CD4-positive, alpha-beta T cell treated with Interleukin-15 for 1 hour (primary cell): ENCODE measurements around the gene TUBGCP5.
"Not testable (repeated sequence)": the region's sequence is repeated elsewhere in the genome, so short reads cannot be mapped to it uniquely, and the experiment has no call there.

ENCODE experiments used
- DNase-seq: peaks from one replicate; pipeline ENCODE4 v3.0.0-alpha.2; 2020

TUBGCP5 gene

DNA sequence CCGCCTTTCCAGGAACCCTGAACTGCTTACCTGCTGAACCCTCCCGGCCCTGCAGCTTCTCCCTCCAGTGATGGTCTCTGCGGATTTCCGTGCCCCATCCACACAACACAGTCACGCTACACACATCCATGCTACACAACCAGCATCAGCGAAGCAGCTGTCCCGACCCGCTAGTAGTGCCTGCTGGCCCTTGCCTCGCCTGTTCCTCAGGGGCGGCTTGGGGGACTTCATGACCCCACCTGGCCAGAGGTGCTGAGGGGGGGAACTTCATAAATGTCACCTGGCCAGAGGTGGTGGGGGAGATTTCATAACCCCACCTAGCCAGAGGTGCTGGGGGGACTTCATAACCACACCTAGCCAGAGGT, 530 bp upstream of the TUBGCP5 start:
- no peak for DNase-seq

DNA sequence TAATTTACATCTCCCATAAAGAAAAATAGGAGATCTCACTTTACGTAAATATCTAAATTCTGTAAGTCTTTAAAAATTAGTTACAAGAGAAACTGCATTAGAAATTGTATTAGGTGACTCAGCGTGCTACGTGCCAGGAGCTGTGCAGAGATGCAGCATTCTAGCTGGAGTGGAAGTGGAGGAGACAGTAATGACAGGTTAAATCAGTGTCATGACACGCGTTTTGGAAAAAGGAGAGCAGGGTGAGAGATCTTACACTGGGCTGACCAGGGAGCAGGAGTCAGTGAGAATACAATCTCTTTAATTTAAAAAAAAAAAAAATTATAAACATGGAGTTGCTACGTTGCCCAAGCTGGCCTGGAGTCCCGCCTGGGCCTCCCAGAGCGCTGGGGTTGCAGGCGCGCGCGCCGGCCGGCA, 635 bp downstream of the TUBGCP5 start:
- no peak for DNase-seq

DNA sequence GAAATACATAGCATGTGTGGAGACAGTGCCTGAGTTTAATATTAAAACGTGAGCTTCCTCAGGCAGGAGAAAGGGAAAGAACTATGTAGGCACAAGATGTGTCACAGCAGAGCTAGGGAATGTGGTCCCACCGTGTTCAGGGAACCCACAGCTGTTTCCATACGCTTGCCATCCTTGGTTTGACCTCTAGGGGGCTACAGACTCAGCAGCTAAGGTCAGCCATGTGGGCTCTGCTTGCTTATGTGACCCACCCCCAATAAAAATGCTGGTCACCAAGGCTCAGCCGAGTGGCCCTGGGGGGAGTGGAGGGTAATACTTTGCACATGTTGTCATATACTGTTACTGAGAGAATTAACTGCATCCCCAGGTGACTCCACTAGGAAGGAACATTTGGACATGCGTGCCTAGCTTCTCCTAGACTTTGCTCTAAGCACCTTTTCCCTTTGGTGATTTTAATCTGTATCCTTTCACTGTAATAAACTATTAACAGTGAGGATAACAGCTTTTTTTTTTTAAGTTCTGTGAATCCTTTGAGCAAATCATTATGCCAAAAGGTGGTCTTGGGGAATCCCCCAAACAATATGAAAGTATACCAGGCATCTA, 3.3 kb downstream of the TUBGCP5 start:
- DNase-seq, result no peak

DNA sequence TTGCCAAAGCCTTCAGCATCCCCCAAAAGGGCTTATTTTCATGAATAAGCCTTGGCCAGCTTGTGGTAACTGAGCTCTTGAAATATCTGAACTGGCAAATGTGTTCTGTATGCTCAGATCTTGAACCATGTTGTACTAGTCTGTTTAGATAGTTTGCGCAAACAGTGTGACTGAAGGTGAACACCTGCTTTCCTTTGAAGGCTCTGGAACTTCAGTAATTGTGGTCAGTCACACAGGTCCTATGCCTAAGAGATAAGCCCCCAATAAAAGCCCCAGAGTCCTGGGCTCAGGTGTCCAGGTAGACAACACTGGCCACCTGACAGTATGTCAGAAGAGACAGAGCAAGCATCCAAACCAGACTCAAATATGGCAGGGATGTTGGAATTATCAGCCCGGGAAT, 5.4 kb downstream of the TUBGCP5 start:
- no peak for DNase-seq

DNA sequence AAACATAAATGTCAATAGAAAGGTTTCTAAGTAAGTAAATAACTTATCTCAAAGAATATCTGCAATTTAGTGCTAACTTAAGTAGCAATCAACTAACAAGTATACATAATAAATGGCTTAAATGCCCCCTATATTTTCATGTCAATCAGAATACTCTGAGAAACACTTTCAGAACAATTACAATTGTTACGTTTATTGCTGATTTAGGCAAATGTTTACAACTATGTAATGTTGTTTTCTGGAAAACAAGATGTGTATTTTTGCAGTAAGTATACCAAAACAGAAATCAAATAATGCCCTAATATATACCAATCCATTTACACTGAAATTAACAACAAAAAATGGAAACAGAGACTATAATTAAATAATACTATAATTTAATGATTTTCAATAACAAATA, 13.2 kb downstream of the TUBGCP5 start:
- no peak for DNase-seq

DNA sequence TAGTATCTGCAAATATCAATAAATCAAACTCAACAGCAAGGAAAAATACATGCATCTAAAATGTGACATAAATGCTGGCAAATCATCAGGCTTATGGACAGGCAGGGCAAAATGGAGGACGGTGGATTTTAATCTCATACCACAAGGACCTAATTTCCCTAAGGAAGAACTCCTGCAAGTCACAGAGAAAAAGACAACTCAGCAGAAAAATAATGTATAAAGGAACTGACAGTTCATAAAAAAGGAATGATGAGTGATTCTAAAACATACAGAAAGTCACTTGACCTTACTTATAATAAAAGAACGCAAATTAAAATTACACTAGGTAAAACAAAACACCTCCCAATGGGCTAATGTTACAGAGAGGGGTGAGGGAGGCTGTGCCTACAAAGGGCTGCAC, 17.2 kb downstream of the TUBGCP5 start:
- DNase-seq, result no peak

DNA sequence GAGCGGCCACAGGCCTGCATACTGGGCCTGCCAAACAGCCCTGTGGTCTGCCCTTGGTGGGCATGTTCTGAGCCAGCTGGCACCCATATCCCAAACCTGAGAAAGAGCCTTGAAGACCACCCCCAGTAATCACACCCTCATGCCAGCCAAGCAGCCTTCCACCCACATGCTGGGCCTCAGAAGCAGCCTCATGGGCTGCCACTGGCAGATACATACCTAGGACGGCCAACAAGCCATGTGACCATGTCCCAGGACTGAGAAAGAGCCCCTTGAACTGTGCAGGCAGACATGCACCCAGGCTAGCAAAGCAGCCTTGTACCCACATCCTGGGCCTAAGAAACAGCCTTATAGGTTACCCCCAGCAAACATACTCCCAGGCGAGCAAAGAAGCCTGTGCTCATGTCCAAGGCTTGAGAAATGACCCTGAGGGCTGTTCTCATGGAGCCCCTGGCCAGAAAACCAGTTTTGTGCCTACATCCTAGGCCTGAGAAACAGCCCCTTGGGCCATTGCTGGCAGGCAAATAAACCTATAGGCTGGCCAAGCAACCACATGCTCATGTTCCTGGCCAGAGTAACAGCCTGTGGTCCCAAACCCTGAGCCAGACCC, 24.9 kb downstream of the TUBGCP5 start:
- DNase-seq, result no peak

DNA sequence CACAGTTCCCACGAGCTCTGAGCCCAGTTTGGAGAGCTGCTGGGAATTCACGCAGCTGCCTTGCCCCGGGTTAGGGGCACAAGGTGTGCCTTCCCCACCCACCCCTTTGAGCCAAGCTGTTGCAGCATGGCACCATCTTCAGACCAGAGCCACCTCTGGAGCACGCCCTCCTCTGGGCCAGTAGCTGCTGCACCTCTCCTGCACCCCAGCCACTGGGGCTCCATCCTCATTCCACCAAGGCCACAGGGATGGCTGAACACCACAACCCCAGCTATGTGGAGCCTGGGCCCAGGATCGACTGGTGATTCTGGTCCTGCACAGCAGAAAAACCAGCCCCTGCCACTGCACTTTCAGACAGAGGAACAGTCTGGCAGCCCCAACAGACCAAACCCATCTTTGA, 25.7 kb downstream of the TUBGCP5 start:
- no peak for DNase-seq

DNA sequence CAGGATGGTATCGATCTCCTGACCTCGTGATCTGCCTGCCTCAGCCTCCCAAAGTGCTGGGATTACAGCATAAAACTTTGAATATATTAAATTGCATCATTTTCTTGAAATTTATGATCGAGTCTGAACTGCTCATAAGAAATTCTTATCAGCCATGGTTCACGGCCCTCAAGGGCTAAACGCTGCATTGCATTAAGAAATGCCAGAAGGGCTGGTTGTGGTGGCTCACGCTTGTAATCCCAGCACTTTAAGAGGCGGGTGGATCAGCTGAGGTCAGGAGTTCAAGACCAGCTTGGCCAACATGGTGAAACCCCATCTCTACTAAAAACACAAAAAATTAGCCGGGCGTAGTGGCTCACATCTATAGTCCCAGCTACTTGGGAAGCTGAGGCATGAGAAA, 26.8 kb downstream of the TUBGCP5 start:
- DNase-seq, result not testable (repeated sequence)

DNA sequence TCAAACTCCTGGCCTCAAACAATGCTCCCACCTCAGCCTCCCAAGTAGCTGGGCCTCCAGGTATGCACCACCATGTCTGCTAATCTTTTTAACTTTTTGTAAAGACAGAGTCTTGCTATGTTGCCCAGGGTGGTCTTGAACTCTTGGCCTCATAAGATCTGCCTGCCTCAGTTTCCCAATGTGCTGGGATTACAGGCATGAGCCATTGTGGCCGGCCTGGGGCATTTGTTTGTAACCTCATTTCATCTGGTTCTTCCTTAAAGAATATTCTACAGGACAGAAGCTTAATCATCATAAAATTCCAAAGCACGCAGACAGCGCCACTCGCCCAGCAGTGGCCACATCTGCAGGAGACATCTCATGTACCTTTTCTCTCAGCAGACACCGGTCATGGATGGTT, 35.6 kb downstream of the TUBGCP5 start:
- DNase-seq, result no peak

DNA sequence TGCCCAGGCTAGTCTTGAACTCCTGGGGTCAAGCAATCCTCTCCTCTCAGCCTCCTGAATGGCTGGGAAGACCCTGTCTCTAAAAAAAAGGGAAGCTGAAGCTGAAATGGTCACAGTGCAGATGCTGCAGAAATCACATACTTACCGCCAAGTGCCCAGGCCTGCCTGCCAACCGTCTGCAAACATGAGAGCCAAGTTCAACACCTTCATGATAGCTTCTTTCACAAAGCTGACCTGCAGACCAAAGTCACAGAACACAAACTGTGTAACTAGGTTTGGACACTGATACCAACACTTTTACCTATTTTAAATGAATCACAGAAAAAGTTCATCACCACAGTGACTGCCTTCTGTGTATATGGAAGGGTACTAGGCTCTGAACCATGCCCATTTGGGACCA, 36.4 kb downstream of the TUBGCP5 start:
- no peak for DNase-seq

DNA sequence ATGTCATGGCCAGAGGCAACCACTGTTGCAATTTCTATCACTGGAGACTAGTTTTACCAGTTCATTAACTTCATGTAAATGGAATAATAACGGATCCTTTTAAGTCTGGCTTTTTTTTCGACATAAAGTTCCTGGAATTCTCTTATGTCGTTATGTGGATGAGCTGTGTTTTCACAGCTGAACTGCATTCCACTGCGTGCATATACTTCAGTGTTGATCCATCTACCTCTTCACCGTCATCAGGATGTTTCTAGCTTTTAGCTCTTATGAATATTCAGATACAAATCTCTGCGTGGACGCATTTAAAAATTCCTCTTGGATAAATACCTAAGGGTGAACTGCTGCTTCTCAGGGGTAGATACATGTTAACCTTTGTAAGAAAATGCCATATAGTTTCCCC, 43.6 kb downstream of the TUBGCP5 start:
- DNase-seq, result no peak

DNA sequence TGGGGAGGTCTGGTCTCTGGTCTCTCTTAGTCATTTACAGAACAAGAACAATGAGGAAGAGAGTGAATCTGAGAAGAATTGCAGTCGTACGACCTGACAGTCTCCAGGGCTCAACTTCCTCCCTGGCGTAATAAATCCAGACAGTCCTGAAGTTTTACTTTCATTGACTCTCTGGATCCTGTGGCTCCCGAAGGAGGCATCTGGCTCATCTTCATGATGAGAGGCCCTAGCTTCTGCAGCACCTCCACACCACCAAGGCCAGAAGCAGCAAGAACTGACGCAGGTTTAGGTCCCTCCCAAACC, 47.4 kb downstream of the TUBGCP5 start:
- no peak for DNase-seq

DNA sequence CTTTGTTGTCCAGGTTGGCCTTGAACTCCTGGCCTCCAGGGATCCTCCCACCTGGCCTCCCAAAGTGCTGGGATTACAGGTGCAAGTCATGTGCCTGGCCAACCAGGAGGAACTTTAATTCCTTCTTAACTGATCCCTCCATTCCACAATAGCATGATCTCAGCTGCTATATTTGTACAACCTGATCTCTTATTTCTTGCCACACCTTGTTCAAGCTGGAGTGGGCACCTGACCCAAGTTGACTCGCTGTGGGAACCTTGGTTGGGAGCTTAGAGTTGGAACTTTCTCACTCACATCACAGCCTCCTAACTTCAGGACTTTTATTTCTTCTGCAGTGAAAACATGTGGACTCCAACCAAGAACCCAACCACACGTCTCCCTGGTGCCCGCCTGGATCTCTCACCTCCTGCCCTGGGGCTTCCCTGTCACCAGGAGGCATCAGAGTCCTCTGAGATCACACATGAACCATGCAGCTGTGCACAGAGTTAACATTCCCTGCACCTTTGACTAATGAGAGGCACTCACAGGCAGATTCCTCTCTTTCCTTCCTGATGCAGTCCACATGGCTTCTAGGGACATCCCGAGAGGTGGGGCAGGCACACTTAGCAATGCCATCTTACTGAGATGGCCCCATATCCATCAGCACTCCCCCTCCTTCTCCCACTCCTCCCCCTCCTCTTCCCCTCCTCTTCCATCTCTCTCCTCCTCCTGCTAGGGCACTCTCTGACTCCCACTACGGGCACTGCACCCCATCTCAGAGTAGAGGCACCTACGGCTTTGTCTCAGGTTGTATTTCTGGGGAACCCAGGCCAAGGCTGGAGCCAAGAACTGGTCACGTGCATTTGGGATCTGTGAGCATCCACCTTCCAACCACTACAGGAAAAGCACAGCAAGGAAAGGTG, 49.5 kb downstream of the TUBGCP5 start:
- no peak for DNase-seq

DNA sequence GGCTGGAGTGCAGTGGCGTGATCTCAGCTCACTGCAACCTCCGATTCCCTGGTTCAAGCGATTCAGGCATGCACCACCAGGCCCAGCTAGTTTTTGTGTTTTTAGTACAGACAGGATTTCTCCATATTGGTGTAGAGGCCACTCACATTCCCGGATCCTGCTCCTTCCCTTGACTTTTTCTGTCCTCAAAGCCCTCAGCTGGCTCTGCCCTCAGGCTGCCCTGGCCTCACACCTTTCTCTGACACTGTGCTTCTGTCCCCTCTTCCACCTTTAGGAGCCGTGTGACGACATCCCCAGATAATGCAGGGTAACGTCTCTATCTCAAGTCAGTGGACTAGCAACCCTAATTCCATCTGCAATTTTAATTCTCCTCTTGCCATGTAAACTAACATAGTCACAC, 50.6 kb downstream of the TUBGCP5 start:
- DNase-seq, result no peak

DNA sequence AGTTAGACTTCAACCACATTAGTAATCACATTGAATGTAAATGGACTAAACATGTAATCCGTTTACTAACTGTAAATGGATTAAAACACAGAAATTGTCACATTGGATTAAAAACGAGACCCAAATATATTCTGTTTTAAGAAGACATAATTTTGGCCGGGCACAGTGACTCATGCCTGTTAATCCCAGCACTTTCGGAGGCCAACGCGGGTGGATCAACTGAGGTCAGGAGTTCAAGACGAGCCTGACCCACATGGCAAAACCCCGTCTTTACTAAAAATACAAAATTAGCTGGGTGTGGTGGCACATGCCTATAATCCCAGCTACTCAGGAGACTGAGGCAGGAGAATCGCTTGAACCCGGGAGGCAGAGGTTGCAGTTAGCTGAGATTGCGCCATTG, 57.4 kb downstream of the TUBGCP5 start:
- not testable (repeated sequence) for DNase-seq

DNA sequence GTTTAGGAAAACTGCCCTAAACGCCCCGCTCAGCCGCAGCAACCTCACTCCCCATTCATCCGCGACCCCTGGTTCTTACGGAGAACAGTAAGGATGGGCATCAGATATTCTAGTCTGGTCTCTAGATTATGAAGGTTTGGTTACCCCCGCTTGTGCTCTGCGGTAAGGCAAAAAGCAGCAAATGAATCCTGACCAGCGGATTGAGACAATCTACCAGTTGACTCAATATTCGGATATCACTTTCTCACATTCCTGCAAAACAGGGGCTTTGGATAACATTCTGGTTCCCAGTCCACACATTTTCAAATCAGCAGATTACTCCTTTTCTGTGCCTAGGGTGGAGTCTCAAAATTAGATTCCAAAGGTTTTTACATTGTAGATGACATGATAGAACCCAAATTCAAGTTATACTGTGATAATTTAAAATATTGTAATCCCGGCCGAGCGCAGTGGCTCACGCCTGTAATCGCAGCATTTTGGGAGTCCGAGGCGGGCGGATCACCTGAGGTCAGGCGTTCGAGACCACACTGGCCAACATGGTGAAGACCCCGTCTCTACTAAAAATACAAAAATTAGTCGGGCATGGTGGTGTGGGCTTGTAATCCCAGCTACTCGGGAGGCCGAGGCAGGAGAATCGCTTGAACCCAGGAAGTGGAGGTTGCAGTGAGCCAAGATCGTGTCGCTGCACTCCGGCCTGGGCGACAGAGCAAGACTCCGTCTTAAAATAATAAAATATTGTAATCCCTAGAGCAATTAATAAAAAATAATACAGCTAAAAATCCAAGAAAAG, 58.1 kb downstream of the TUBGCP5 start:
- no peak for DNase-seq

DNA sequence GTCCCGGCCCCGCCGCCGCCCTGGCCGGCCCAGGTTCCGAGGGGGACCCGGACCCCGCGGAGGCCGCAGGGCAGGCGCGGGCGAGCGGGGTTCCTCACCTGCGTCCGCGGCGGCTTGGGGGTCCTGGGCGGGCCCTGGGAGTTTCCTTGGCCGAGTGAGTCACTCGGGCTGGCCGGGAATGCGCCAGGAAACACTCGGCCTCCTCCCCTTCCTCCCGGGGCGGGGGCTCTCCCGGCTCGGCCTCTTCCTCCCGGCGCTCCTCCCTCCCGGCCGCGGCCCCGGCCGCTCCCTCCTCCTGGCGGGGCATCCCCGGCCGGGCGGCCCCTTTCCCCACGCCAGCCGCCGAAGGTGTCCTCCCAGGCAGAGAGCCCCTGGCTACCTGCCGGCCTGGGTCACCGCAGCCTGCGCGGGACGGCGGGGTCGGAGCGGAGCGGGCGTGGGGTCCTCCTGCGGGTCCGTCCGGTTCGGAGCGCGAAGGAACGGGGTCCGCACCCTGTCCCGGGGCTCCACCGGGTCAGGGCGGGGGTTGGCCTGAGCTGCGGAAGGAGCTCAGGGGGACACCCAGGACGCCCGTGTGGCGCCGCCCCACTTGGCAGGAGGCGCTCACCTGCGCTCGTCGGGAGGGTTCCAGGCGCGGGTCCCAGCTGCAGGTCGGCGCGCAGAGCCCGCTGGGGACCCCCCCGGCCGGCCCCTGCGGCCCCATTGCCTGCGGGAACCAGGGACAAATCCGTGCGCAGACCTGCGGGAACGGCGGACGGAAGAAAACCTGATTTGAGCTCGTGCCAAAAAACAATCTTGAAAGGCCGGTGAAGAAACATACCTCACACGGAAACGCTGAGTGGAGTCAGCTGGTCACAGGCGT, 58.9 kb downstream of the TUBGCP5 start, which contains the start of gene CYFIP1:
TSS of gene CYFIP1 (minus strand) at position 180 of the 862 bp plus-strand sequence. CDS start 33,083 bp downstream, outside the sequence.
- DNase-seq, result peak; percentile 41

DNA sequence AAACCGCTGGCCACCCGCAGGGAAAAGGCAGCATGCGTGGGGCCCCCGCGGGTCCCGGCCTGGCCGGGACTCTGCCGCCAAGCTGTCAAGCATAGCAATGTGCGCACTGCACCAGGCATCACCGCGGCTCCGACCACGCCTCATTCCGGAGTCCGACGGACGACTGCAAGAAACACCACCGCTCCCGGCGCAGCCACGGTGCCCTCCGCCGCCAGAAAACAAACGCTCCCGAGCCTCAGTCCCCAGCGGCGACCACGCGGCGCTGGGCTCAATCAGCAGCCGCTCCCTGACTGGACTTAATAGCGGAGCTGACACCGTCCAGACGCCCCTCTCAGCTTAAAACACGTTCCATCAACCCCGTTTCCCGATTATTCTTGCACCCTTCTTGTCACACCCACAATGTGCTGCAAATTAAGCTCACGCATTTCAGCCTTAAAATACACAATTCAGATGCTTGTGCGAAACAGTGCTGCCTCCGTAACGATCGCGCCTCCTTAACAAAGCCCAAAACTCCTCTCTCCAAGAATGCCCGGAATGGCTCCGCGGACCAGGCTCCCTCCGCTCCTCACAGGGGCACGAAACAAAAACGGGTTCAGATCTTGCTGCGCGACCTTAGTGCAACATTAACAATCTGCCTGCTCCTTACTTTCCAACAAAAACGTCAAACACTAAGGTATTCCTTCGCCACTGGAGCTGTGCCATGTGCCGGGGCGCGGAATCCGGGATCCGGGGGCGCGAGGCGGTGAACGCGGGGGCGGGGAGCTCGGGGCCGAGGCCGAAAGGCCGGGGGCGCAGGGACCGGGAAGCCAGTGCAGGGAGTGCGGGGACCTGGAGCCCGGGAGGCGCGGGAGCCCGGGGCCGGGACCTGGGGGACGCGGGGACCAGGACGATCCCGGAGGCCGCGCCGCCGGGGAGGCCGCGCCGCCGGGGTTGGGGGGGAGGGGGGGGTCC, 59.9 kb downstream of the TUBGCP5 start:
- no peak for DNase-seq

DNA sequence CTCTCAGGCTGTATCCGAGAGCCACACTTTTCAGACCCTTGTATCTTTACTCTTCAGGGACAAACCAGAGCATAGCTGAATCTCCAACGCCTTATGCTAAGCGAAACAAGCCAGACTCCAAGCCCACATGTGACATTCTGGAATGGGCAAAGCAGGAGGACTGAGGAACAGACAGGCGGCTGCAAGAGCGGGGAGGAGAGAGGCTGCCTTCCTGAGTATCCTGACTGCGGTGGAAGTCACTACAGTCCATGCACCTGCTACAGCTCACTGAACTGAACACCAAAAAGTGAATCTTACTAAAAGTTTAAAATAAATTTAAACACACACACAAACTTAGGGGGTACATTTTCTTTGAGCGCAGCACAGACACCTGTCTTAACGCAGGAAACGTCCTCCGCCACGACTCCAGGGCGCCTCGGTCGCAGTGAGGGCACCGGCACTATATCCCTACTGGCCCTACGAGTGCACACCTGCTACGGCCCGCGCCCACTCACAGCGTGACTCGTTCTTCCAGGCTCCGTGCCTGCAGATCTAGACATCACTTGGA, 60.6 kb downstream of the TUBGCP5 start:
- no peak for DNase-seq

DNA sequence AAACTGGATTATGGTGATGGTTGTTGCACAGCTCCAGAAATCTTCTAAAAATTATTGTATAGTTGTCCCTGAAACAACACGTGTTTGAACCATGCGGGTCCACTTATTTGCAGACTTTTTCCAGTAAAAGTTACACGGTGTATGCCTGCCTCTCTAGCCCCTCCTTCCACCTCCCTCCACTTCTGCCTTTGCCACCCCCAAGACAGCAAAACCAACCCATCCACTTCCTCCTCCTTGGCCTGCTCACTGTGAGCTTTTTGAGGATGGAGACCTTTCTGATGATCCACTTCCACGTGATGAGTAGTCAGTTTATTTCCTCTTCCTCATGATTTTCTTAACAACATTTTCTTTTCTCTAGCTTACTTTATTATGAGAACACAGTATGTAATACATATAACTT, 64.6 kb downstream of the TUBGCP5 start:
- peak; percentile 43 for DNase-seq
